ENCODE data around the gene IL1RAPL2.
"Not testable (repeated sequence)": the region's sequence is repeated elsewhere in the genome, so short reads cannot be mapped to it uniquely, and the experiment has no call there.

IL1RAPL2 gene

GRCh38 chrX:105038672-105039328 is 472.8 kb downstream of the IL1RAPL2 start:
- DNase-seq, result no peak

GRCh38 chrX:105050921-105051320 is 484.9 kb downstream of the IL1RAPL2 start:
- no peak for DNase-seq

DNA sequence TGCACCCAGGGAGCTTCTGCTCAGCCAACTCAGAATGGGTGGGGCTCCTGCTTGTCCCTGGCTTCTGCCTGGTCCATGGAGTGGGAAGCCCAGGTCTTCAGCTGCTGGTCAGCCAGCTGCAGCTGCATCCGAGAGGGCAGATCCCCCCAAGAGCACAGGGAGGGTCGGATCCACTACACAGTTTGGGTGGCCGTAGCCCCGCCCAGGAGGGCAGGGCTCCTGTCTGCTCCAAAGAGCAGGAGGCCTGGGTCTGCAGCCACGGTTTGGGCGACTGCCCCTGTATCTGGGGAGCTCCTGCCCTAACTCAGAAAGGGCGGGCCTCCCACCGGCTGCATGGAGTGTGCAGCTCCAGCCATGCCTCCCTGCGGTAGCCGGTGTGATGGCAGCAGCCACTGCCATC is 485.4 kb downstream of the IL1RAPL2 start:
- no peak for DNase-seq

DNA sequence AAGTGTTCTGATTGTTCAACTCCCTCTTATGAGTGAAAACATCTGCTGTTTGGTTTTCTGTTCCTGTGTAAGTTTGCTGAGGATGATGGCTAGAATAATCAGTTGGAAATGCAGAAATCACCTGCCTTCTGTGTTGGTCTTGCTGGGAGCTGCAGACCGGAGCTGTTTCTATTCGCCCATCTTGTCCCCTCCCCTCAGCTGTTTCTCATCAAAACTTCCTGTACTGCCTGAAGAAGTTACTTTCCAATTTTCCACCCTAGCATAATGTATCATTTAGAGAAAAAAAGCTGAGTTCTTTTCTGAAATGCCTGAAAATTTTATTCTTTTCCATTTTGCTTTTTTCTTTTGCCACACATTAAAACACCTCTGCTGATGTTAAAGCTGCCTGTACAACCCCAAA is 486.9 kb downstream of the IL1RAPL2 start:
- DNase-seq, result no peak

DNA sequence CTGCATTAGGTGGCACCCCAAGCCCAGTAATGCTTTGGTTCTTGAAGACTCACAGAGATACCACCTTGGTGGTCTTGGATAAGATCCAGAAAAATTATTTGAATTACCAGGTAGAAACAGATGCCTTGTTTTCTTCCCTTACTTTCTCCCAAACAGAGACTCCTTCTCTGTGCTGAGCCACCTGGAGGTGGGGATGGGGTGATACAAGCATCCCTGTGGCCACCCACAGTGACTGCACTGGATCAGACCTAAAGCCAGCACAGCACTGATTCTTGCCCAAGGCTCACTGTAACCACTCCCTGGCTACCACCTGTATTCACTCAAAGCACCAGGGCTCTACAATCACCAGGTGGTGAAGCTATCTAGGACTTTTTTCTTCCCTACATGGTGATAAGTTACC is 497.7 kb downstream of the IL1RAPL2 start:
- no peak for DNase-seq

- DNase-seq, result no peak
Observed at GRCh38 chrX:105098201-105098600, 532.2 kb downstream of the IL1RAPL2 start.

- no peak for DNase-seq
Observed at GRCh38 chrX:105098812-105099211, 532.8 kb downstream of the IL1RAPL2 start.

DNA sequence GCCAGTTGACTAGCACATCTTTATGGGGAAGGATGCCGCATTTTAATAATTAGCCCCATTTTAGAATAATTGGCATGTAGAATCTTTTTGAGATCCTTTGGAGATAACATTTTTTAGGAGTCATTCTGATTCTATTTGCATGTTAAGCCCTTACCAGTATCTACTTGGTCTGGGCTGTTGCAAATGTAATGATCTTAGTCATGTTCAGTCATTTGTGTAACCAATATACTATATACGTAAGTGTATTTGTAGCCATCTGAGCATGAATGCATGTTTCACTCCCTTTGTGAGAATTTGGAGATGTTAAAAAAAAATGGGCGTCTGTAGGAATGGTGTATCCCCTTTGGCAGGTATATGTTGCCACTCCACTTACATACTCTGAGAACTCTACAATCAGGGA is 535.4 kb downstream of the IL1RAPL2 start:
- no peak for DNase-seq

DNA sequence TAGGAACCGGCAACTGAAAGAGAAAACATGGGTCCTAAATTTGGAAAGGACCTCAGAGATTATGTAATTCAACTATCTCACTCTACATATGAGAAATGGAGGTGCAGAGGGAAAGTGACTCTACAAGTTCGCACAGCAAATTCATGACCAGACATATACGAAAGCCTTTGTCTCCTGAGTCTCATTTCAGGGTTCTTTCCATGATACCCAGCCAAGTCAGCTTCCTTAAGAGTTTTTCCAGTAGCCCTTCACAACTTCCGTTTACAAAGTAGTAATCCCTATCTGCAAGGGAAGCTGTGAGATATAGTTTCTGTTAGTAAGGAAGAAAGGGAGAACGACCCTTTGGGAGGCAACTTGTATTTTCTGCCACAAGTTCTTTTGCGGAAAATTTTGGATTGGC is 543.9 kb downstream of the IL1RAPL2 start:
- no peak for DNase-seq

GRCh38 chrX:105114554-105115130 is 548.6 kb downstream of the IL1RAPL2 start:
- DNase-seq, result no peak

DNA sequence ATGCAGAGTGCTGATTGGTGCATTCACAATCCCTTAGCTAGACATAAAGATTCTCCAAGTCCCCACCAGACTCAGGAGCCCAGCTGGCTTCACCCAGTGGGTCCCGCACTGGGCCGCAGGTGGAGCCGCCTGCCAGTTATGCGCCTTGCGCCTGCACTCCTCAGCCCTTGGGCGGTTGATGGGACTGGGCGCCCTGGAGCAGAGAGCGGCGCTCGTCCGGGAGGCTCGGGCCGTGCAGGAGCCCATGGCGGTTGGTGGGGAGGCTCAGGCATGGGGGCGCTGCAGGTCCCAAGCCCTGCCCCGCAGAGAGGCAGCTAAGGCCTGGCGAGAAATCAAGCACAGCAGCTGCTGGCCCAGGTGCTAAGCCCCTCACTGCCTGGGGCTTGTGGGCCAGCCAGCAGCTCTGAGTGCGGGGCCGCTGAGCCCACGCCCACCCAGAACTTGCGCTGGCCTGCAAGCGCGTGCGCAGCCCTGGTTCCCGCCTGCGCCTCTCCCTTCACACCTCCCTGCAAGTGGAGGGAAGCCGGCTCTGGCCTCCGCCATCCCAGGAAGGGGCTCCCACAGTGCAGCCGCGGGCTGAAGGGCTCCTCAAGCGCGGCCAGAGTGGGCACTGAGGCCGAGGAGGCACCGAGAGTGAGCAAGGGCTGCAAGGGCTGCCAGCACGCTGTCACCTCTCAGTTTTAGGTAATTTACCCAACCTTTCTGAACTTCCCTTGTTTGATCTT is 549.8 kb downstream of the IL1RAPL2 start:
- DNase-seq, result not testable (repeated sequence)

- DNase-seq, result no peak
Observed at GRCh38 chrX:105116486-105116885, 550.5 kb downstream of the IL1RAPL2 start.

DNA sequence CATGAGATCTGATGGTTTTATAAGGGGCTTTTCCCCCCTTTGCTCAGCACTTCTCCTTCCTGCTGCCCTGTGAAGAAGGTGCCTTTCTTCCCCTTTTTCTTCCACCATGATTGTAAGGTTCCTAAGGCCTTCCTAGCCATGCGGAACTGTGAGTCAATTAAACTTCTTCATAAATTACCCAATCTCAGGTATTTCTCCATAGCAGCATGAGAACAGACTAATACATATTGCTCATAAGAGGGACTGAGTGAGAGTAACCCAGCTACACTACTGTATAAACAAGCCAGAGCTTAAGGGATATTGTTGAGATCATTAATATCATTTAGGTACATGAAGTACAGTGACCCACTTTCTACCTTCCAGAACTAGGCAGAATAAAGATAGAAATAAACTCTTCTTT is 551.6 kb downstream of the IL1RAPL2 start:
- no peak for DNase-seq

GRCh38 chrX:105120463-105120862 is 554.5 kb downstream of the IL1RAPL2 start:
- DNase-seq, result no peak

DNA sequence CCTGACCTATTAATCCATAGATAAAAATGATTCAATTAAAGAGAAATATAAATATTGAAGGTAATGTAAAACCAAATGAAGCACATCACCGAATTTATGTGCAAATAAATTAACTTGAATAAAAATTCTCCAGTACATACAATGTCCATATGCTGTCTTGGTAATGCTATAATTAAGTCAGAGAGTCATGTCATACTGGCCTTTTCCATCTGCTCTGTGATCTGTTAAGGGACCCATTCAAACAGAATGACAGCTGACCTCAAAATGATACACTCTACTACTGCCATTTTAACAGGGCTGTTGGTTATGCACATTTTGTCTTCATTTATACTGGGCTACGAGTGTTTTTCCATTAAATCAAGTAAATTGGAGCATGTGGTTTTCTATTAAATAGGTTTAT is 555.2 kb downstream of the IL1RAPL2 start:
- no peak for DNase-seq

GRCh38 chrX:105126201-105126600 is 560.2 kb downstream of the IL1RAPL2 start:
- DNase-seq, result no peak

GRCh38 chrX:105134273-105134672 is 568.3 kb downstream of the IL1RAPL2 start:
- DNase-seq, result no peak

GRCh38 chrX:105136786-105137185 is 570.8 kb downstream of the IL1RAPL2 start:
- DNase-seq, result no peak

DNA sequence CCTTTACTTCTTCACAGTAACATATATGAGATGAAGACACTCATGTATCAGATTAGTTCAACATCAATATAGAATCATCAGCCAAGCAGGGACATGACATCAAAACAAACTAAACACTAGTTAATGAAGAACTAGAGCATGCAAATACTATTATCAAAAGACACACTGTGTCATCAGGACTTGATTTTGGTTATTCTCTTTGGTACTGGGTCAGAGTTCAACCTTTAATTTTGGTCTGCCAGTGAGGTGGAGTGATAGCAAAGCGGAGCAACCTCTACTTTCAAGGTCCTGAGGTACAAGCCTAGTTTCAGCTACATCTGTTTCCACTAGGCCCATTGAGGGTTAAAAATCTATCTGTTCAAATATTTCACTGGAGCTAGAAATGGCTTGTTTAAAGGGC is 584.0 kb downstream of the IL1RAPL2 start:
- no peak for DNase-seq

DNA sequence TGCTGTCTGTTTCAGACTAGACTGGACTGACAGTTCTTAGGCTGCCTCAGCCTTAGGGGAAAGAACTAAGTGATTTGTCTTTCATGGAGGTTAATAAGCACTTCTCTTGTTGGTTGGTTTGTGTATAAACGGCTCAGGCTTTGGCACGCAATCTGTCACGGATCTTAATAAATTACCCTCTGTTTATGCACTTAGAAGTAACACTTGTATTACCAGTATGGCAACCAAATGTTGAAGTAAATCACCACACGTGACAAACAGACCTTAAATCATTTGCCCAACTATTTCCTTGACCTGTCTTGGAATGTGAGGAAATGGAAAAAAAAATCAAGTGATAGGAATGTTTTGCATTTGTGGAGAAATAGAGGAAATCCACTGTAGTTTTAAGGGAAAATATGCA is 584.6 kb downstream of the IL1RAPL2 start:
- DNase-seq, result no peak

GRCh38 chrX:105167233-105167632 is 601.2 kb downstream of the IL1RAPL2 start:
- DNase-seq, result no peak

GRCh38 chrX:105168577-105168976 is 602.6 kb downstream of the IL1RAPL2 start:
- no peak for DNase-seq

DNA sequence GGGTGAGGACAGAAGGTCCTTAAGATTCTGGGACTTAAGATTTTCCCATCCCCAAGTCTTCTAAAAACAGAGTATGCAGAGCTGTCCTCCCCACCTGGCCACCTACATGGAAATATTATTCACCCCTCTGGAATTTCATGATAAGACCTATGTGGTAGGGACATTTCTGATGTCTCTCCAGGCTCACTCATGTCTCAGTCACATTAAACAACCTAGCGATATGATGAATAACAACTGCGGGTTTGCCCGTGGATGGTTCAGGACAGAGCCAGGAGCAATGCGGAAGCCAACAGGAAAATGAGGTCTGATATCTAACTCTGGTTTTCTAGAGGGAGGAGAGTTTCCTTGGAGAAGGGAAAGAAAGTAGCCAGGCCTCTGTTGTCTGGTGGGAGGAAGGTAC is 607.1 kb downstream of the IL1RAPL2 start:
- no peak for DNase-seq

DNA sequence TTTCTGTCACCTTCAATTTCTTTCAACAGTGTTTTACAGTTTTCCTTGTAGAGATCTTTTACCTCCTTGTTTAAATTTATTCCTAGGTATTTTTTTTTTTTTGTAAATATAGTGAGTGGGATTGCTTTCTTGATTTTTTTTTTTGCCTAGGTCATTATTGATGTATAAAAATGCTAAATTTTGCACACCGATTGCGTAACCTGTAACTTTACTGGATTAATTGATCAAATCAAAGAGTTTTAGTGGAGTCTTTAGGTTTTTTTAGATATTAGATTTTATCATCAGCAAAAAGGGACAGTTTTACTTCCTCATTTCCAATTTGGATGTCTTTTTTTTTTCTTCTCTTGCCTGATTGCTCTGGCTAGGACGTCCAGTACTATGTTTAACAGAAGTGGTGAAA is 613.6 kb downstream of the IL1RAPL2 start:
- DNase-seq, result no peak

Data from activated T-cell treated with anti-CD3 and anti-CD28 coated beads, Interleukin-2, amount 50 U/mL, for 48 hours (primary cell).